ENCODE data around the gene PTPRE. TPM values are rescaled to one million over a fixed set of nuclear protein-coding genes. Genes with fewer than 3 reads are reported as not detected.

The PTPRE gene
- polyA plus RNA-seq, 1 donor from 2014 or later: 4.1 TPM

GRCh38 chr10:128046156-128046952 is 139.5 kb downstream of the PTPRE start:
- H4K20me1 ChIP-seq (ENCODE audit: insufficient read depth): no peaks in the 10 kb centered on the region
- H3K9me2 ChIP-seq (ENCODE audit: insufficient read depth, low read length): no peaks in the 10 kb centered on the region
- H3K4me2 ChIP-seq (ENCODE audit: low read length): no peak overlapping the region
- no peak overlapping the region for H2AFZ ChIP-seq (ENCODE audit: low read depth, low read length)
- no peak overlapping the region for H3K9ac ChIP-seq (ENCODE audit: low read length)
- no peak overlapping the region for H3K27ac ChIP-seq (ENCODE audit: low read length)
- H3F3A ChIP-seq (ENCODE audit: insufficient read depth, low read length, poor library complexity, severe bottlenecking): no peaks in the 10 kb centered on the region
- no peak for TF ChIP-seq EP300 (conservative IDR thresholded peaks at IDR 0.05; ENCODE audit: poor library complexity, severe bottlenecking)
- H3K9me3 ChIP-seq (ENCODE audit: low read length): no peaks in the 10 kb centered on the region
- no peak overlapping the region for H3K4me3 ChIP-seq (ENCODE audit: low read length)
- H3K27me3 ChIP-seq (ENCODE audit: insufficient read depth, low read depth, low read length): no peaks in the 10 kb centered on the region
- H3K36me3 ChIP-seq (ENCODE audit: insufficient read depth, low read length): no peaks in the 10 kb centered on the region
- no peaks in the 10 kb centered on the region for H3K79me2 ChIP-seq (replicated peaks; ENCODE audit: insufficient read depth, low read length)

GRCh38 chr10:128046953-128047290 is 140.0 kb downstream of the PTPRE start:
- H3K9me2 ChIP-seq (ENCODE audit: insufficient read depth, low read length): no peaks in the 10 kb centered on the region
- H3K4me3 ChIP-seq (ENCODE audit: low read length): no peak overlapping the region
- H4K20me1 ChIP-seq (ENCODE audit: insufficient read depth): no peaks in the 10 kb centered on the region
- H3K79me2 ChIP-seq (replicated peaks; ENCODE audit: insufficient read depth, low read length): no peaks in the 10 kb centered on the region
- no peak overlapping the region for H3K9ac ChIP-seq (ENCODE audit: low read length)
- H3K4me2 ChIP-seq (ENCODE audit: low read length): no peak overlapping the region
- H3K36me3 ChIP-seq (ENCODE audit: insufficient read depth, low read length): no peaks in the 10 kb centered on the region
- no peak for TF ChIP-seq RAD21 (conservative IDR thresholded peaks at IDR 0.05)
- TF ChIP-seq MXI1 (conservative IDR thresholded peaks at IDR 0.05; ENCODE audit: poor library complexity, severe bottlenecking): no peak
- TF ChIP-seq TAF1 (IDR thresholded peaks at IDR 0.05; ENCODE audit: low read depth): no peak
- no peak for TF ChIP-seq CTCF (IDR thresholded peaks at IDR 0.05; ENCODE audit: poor library complexity, severe bottlenecking)
- no peak for TF ChIP-seq EP300 (conservative IDR thresholded peaks at IDR 0.05; ENCODE audit: poor library complexity, severe bottlenecking)
- TF ChIP-seq SMC3 (conservative IDR thresholded peaks at IDR 0.05; ENCODE audit: poor library complexity): no peak
- TF ChIP-seq REST (IDR thresholded peaks at IDR 0.05; ENCODE audit: borderline replicate concordance): no peak
- no peaks in the 10 kb centered on the region for H3K27me3 ChIP-seq (ENCODE audit: insufficient read depth, low read depth, low read length)
- no peaks in the 10 kb centered on the region for H3K9me3 ChIP-seq (ENCODE audit: low read length)
- H3F3A ChIP-seq (ENCODE audit: insufficient read depth, low read length, poor library complexity, severe bottlenecking): no peaks in the 10 kb centered on the region
- no peak overlapping the region for H3K27ac ChIP-seq (ENCODE audit: low read length)
- no peak overlapping the region for H2AFZ ChIP-seq (ENCODE audit: low read depth, low read length)

- Histone ChIP-seq H3K27ac (ENCODE audit: low read length) (no peak overlapping the region), H3F3A (ENCODE audit: insufficient read depth, low read length, poor library complexity, severe bottlenecking) (no peaks in the 10 kb centered on the region), H3K27me3 (ENCODE audit: insufficient read depth, low read depth, low read length) (no peaks in the 10 kb centered on the region), H3K36me3 (ENCODE audit: insufficient read depth, low read length) (no peaks in the 10 kb centered on the region), H3K9me3 (ENCODE audit: low read length) (no peaks in the 10 kb centered on the region), H3K9me2 (ENCODE audit: insufficient read depth, low read length) (no peaks in the 10 kb centered on the region), H3K4me2 (ENCODE audit: low read length) (no peak overlapping the region), H3K4me3 (ENCODE audit: low read length) (no peak overlapping the region), H3K9ac (ENCODE audit: low read length) (no peak overlapping the region), H3K79me2 (replicated peaks; ENCODE audit: insufficient read depth, low read length) (no peaks in the 10 kb centered on the region), H2AFZ (ENCODE audit: low read depth, low read length) (no peak overlapping the region), H4K20me1 (ENCODE audit: insufficient read depth) (no peaks in the 10 kb centered on the region)
- TF ChIP-seq CTCF (IDR thresholded peaks at IDR 0.05; ENCODE audit: poor library complexity, severe bottlenecking) (no peak), POLR2AphosphoS5 (IDR thresholded peaks at IDR 0.05) (no peak), REST (IDR thresholded peaks at IDR 0.05; ENCODE audit: borderline replicate concordance) (no peak)
Observed at GRCh38 chr10:128047351-128047750, 140.4 kb downstream of the PTPRE start.

All from neural cell (in vitro differentiated cells).